Measurements from ENCODE around the gene IVD.

IVD gene

DNA sequence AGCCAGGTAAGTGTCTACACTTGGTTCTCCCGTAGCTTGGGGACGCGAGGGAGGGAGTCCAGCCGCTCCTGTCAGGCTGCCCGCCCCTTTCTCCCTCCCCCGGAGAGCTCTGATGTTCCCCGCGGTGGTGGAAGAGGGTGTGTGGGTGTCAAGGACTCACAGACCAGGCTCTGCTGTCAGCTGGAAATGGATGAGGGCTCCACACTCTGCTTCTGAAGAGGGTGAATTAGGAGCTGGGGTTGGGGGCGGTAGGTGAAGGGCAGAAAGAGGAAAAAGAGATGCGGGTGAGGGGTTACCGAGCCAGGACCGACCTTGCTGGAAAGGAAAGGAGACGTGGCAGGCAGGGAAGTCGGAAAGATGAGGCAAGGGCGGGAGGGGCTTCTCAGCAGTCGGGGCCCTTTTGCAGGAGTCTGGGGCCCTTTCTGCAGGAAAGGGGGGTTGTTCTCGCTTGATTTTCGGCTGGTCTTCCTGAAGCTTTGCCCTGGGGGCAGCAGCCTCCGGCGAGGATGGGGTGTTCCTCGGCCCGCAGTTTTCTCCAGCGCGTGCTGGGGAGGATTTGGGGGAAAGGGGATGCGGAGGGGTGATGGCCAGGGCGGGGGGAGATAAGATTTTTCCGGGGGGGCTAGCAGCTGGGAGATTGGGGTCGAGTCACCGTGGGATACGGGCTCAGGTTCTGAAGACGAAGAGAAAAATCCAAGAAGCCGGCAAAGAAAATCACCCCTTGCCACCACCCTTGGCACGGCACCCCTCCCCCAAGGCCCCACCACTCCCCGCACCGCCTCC, 34.6 kb downstream of the IVD start:
- no peak for TF ChIP-seq CTCF (IDR thresholded peaks at IDR 0.05; ENCODE audit: poor library complexity, severe bottlenecking)
- Histone ChIP-seq H3K4me3 (ENCODE audit: severe bottlenecking) (peak overlapping the region; percentile 96), H3K27ac (ENCODE audit: poor library complexity, severe bottlenecking) (no peak overlapping the region), H3K9me3 (ENCODE audit: severe bottlenecking) (no peaks in the 10 kb centered on the region), H3K4me1 (ENCODE audit: insufficient read depth, poor library complexity, severe bottlenecking) (peaks cover under 1% of the 10 kb centered on the region), H3K36me3 (ENCODE audit: low read depth) (no peaks in the 10 kb centered on the region), H3K27me3 (ENCODE audit: insufficient read depth, poor library complexity, severe bottlenecking) (peaks cover 22% of the 10 kb centered on the region)
- DNase-seq (ENCODE audit: low spot score) (peak; percentile 78), ATAC-seq (ENCODE audit: low read depth) (peak; percentile 30)

- Histone ChIP-seq H3K27ac (ENCODE audit: poor library complexity, severe bottlenecking) (peak within 1 kb of the TSS; percentile 31), H3K27me3 (ENCODE audit: insufficient read depth, poor library complexity, severe bottlenecking) (peaks cover 15% of the 10 kb centered on the region), H3K9me3 (ENCODE audit: severe bottlenecking) (no peaks in the 10 kb centered on the region), H3K4me1 (ENCODE audit: insufficient read depth, poor library complexity, severe bottlenecking) (peaks cover 7% of the 10 kb centered on the region), H3K4me3 (ENCODE audit: severe bottlenecking) (peak within 1 kb of the TSS; percentile 96), H3K36me3 (ENCODE audit: low read depth) (no peaks in the 10 kb centered on the region)
- DNase-seq (ENCODE audit: low spot score) (peak; percentile 99), ATAC-seq (ENCODE audit: low read depth) (peak; percentile 82)
- peak; percentile 61 for TF ChIP-seq CTCF (IDR thresholded peaks at IDR 0.05; ENCODE audit: poor library complexity, severe bottlenecking)
Measured at GRCh38 chr15:40440743-40441564, 35.4 kb downstream of the IVD start, which contains the start of gene BAHD1. Gene BAHD1 (plus strand): TSS chr15:40440953. CDS start chr15:40458465, 17,512 bp downstream.

GRCh38 chr15:40441565-40442531, 36.3 kb downstream of the IVD start:
- DNase-seq (ENCODE audit: low spot score) = peak; percentile 72
- Histone ChIP-seq H3K9me3 (ENCODE audit: severe bottlenecking) (no peaks in the 10 kb centered on the region), H3K36me3 (ENCODE audit: low read depth) (no peaks in the 10 kb centered on the region), H3K27ac (ENCODE audit: poor library complexity, severe bottlenecking) (peak overlapping the region; percentile 31), H3K4me3 (ENCODE audit: severe bottlenecking) (peak overlapping the region; percentile 96), H3K4me1 (ENCODE audit: insufficient read depth, poor library complexity, severe bottlenecking) (peaks cover 7% of the 10 kb centered on the region), H3K27me3 (ENCODE audit: insufficient read depth, poor library complexity, severe bottlenecking) (peaks cover 6% of the 10 kb centered on the region)
- ATAC-seq (ENCODE audit: low read depth) = no peak; the same call in 2 of the 3 replicates
- peak; percentile 36 for TF ChIP-seq CTCF (IDR thresholded peaks at IDR 0.05; ENCODE audit: poor library complexity, severe bottlenecking)

DNA sequence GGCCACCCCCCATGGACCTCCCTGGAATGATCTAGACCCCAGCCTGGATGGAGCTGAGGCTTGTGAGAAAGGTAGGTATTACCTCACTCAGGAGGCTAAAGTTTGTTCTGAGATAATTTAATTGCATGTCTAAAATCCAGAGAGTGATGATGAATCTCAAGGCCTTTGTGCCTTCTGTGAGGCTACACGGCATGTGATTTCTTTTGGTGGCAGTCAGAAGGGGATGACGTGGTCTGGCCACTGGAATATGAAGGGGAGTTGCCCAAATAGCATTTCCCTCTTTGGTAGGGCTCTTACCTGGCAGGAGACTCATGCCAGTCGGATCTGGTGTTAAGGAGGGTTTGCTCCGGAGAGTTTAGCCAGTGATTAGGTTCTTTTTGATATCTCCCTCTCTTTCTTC, 37.7 kb downstream of the IVD start:
- no peaks in the 10 kb centered on the region for H3K27me3 ChIP-seq (ENCODE audit: insufficient read depth, poor library complexity, severe bottlenecking)
- DNase-seq (ENCODE audit: low spot score) = no peak
- H3K4me1 ChIP-seq (ENCODE audit: insufficient read depth, poor library complexity, severe bottlenecking) = peaks cover 7% of the 10 kb centered on the region
- no peaks in the 10 kb centered on the region for H3K9me3 ChIP-seq (ENCODE audit: severe bottlenecking)
- TF ChIP-seq CTCF (IDR thresholded peaks at IDR 0.05; ENCODE audit: poor library complexity, severe bottlenecking) = no peak
- H3K4me3 ChIP-seq (ENCODE audit: severe bottlenecking) = no peak overlapping the region
- no peaks in the 10 kb centered on the region for H3K36me3 ChIP-seq (ENCODE audit: low read depth)
- no peak for ATAC-seq (ENCODE audit: low read depth)
- no peak overlapping the region for H3K27ac ChIP-seq (ENCODE audit: poor library complexity, severe bottlenecking)
